Medulla oblongata (tissue), 1 donor: Measurements from ENCODE around the gene KCNIP2.

Experiments
- DNase-seq: peaks from one replicate; pipeline ENCODE4 v3.0.0-alpha.2; 2015; ENCODE audit errors: extremely low spot score

KCNIP2 gene

GRCh38 chr10:101782811-101783735 is 60.5 kb downstream of the KCNIP2 start, which contains the start of gene NPM3:
NPM3 (minus strand) TSS chr10:101783446; CDS start chr10:101783390, 56 bp downstream.
- DNase-seq = peak; percentile 77

- DNase-seq = no peak
These were observed 61.4 kb downstream of the KCNIP2 start for GRCh38 chr10:101781984-101782810.

GRCh38 chr10:101781655-101781983 is 62.0 kb downstream of the KCNIP2 start:
- no peak for DNase-seq

- peak; percentile 76 for DNase-seq
These were observed 62.6 kb downstream of the KCNIP2 start for GRCh38 chr10:101780818-101781654.

- no peak for DNase-seq
These were observed 63.3 kb downstream of the KCNIP2 start for GRCh38 chr10:101780187-101780817.

- DNase-seq = peak; percentile 73
These were observed 63.9 kb downstream of the KCNIP2 start for GRCh38 chr10:101779544-101780186.

- DNase-seq = no peak
These were observed 64.6 kb downstream of the KCNIP2 start for GRCh38 chr10:101778781-101779543.

- DNase-seq = no peak
These were observed 65.3 kb downstream of the KCNIP2 start for GRCh38 chr10:101778151-101778780.

GRCh38 chr10:101777619-101778145 is 65.9 kb downstream of the KCNIP2 start:
- DNase-seq = no peak

GRCh38 chr10:101776161-101776817 is 67.3 kb downstream of the KCNIP2 start:
- no peak for DNase-seq
